Esophagus squamous epithelium (tissue), 5 donors: ENCODE data around the gene ANTXR1. TPM values are rescaled to one million over a fixed set of nuclear protein-coding genes. Genes with fewer than 3 reads are reported as not detected.

Source experiments
- DNase-seq: peaks from one replicate; lab custom pipeline; 2025; lab: John Stamatoyannopoulos, UW
- H3K27ac ChIP-seq, 4 donors: fragments of 200-600 bp; sonication (generic); one replicate each; pipeline ENCODE4 v1.5.1; 2016 to 2019; ENCODE audit warnings: mild to moderate bottlenecking in 1 of 4
- H3K27me3 ChIP-seq, 4 donors: fragments of 200-600 bp; sonication (generic); 1 replicate in 3 of 4; 2 replicates in 1 of 4; pipeline versions ENCODE4 v1.5.1 to v1.6.0; 2017 to 2021; ENCODE audit warnings: antibody characterized with exemption in 1 of 4
- H3K36me3 ChIP-seq, 3 donors: fragments of 200-600 bp; sonication (generic); one replicate each; pipeline ENCODE4 v1.5.1; 2016 to 2019
- H3K4me1 ChIP-seq, 3 donors: fragments of 200-600 bp; sonication (generic); one replicate each; pipeline ENCODE4 v1.5.1; 2017 to 2019
- H3K4me3 ChIP-seq, 4 donors: fragments of 200-600 bp; sonication (generic); 1 replicate in 3 of 4; 2 replicates in 1 of 4; pipeline ENCODE4 v1.5.1; 2016 to 2019; ENCODE audit warnings: mild to moderate bottlenecking in 2 of 4, moderate library complexity in 1 of 4
- H3K9me3 ChIP-seq, 3 donors: fragments of 200-600 bp; sonication (generic); one replicate each; pipeline ENCODE4 v1.5.1; 2016 to 2019
- POLR2A ChIP-seq, 4 donors: fragments of 450-650 bp; IDR thresholded peaks; one replicate each; pipeline ENCODE4 v1.6.1; 2017; ENCODE audit warnings: antibody characterized with exemption in 4 of 4, mild to moderate bottlenecking in 4 of 4, moderate library complexity in 3 of 4
- WGBS, 2 donors: methylation state at CpG; one replicate each; pipeline ENCODE4 v1.1.5; 2018; 5-methylcytosine and 5-hydroxymethylcytosine counted together
- intact Hi-C: fragments of 100-400 bp; cut with DNase I; formaldehyde crosslinking; loops from one replicate; pipeline ENCODE4 v1.15.0; 2022
- total RNA-seq, 4 donors: library from RNA; depleted of rRNA; stranded (reverse); fragments of >200 nt; gene quantifications; one replicate each; pipeline ENCODE4 v1.1.0, GENCODE V29; 2016
- TF ChIP-seq, protein P1 (sequence below), 6 experiments: fragments of 450-650 bp in 4 of 6; fragments of 200-600 bp in 2 of 6; sonication (generic) in 2 of 6; IDR thresholded peaks; one replicate each; pipeline ENCODE4 v1.5.1; 2016 to 2019; ENCODE audit warnings: antibody characterized with exemption in 6 of 6, mild to moderate bottlenecking in 4 of 6, moderate library complexity in 4 of 6
- donor health status: DM: yes; HTN: yes; CAD: no.

Gene ANTXR1
- total RNA-seq, 4 donors from 2014 or later, result 7.8 to 50.9 (median 17.3) TPM

DNA sequence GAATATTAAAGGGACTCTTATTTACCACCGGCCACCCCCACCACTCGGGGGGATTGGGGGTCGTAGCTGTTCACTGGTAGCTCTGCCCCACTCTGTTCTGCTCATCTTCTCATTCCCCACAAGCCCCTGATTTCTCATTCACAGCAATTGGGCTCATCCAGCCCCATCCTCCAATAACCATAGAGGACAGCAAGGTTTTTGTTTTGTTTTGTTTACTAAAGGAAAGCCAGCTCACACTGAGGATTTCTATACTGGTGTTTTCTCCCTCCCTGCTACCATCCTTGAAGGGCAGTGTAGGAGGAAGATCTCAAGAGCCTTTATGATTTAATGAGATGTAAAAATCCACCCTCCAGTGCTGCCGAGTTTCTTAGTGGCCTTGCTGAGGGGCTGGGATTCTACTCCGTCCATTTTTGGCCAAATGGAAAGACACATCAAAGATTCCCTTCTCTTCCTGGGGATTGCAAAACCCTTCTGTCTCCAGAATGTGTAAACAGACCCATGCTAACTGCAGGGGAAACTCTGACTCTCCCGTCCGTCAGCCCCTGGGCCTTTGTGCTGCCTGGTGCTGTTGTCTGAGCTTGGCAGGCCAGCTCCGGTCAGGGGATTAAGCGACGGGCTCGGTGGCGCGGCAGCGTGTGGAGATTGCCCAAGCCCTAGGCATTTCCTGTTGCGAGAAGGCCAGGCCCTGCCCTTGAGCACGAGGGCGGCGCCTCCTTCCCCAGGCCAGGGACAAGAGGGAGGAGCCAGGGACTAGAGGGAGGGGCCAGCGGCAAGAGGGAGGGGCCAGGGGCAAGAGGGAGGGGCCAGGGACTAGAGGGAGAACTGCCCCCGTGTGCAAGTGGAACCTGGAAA is 165.0 kb downstream of the ANTXR1 start:
- H3K9me3 ChIP-seq, result no peaks in the 10 kb centered on the region
- intact Hi-C loops, result no loop called here
- TF ChIP-seq, protein P1, sequence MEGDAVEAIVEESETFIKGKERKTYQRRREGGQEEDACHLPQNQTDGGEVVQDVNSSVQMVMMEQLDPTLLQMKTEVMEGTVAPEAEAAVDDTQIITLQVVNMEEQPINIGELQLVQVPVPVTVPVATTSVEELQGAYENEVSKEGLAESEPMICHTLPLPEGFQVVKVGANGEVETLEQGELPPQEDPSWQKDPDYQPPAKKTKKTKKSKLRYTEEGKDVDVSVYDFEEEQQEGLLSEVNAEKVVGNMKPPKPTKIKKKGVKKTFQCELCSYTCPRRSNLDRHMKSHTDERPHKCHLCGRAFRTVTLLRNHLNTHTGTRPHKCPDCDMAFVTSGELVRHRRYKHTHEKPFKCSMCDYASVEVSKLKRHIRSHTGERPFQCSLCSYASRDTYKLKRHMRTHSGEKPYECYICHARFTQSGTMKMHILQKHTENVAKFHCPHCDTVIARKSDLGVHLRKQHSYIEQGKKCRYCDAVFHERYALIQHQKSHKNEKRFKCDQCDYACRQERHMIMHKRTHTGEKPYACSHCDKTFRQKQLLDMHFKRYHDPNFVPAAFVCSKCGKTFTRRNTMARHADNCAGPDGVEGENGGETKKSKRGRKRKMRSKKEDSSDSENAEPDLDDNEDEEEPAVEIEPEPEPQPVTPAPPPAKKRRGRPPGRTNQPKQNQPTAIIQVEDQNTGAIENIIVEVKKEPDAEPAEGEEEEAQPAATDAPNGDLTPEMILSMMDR (IDR thresholded peaks at IDR 0.05), result no peak
- TF ChIP-seq POLR2A (IDR thresholded peaks at IDR 0.05), result peak in 2 of 4 donors; percentile 24 to 42
- peak overlapping the region in 1 of 4 donors; percentile 29 for H3K4me3 ChIP-seq
- H3K27me3 ChIP-seq, result no peaks in the 10 kb centered on the region
- 28 to 30% methylated on average over 7 to 9 of the region's 20 CpGs for WGBS, 2 donors
- peak; percentile 38 for DNase-seq
- peaks cover 31 to 65% (median 52%) of the 10 kb centered on the region in 3 donors for H3K4me1 ChIP-seq
- peaks cover 0 to 8% (median 0%) of the 10 kb centered on the region in 3 donors for H3K36me3 ChIP-seq
- H3K27ac ChIP-seq, result peak overlapping the region; percentile 78 to 94 (median 84)

DNA sequence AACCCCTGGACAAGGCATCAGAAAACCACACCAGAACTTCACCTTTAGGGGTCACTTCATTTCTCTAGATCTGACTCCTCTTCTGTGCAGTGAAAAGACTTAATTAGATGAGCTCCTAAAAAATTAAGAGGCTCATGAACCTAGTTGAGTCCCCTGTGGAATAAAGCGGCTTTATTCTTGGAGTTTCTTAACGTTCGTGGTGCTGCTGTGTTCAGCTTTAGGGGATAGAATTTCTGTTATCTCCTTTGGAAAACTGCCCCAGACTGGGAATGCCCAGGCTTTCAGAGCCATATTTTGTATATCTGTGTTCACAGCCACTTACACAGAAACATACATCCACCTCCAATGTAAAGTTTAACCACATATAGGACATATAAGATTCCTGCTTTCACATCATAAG is 165.8 kb downstream of the ANTXR1 start:
- Histone ChIP-seq H3K27me3 (no peaks in the 10 kb centered on the region), H3K27ac (peak overlapping the region; percentile 78 to 94 (median 84)), H3K36me3 (peaks cover 0 to 8% (median 0%) of the 10 kb centered on the region in 3 donors), H3K4me3 (no peak overlapping the region), H3K4me1 (peaks cover 31 to 72% (median 55%) of the 10 kb centered on the region in 3 donors), H3K9me3 (no peaks in the 10 kb centered on the region)
- DNase-seq, result no peak
- intact Hi-C loops, result no loop called here
- TF ChIP-seq, protein P1 (IDR thresholded peaks at IDR 0.05), result no peak
- TF ChIP-seq POLR2A (IDR thresholded peaks at IDR 0.05), result no peak
- WGBS, 2 donors, result 71 to 84% methylated on average over 3 of the region's 3 CpGs

DNA sequence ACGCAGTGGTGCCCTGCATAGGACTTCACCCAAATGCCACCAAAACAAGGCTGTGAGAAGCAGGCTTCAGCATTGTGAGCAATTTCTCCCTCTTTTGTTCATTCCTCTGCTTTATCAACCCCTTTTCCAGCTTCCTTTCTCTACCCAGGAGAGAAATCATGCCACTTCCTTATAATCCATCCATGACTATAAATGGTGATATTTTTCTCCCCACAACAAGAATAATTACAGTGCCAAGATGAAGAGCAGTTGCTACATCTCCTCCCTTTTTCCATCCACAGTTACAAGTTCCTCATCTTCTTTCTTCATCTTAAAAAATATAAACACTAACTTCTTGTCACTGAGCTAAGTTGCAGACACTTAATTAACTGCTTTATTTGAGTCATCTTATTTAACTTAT is 167.2 kb downstream of the ANTXR1 start:
- Histone ChIP-seq H3K36me3 (peaks cover 0 to 8% (median 0%) of the 10 kb centered on the region in 3 donors), H3K4me3 (no peak overlapping the region), H3K27ac (peak overlapping the region; percentile 36 to 89 (median 72)), H3K9me3 (no peaks in the 10 kb centered on the region), H3K4me1 (peaks cover 39 to 86% (median 68%) of the 10 kb centered on the region in 3 donors), H3K27me3 (no peaks in the 10 kb centered on the region)
- TF ChIP-seq, protein P1 (IDR thresholded peaks at IDR 0.05), result no peak
- no peak for TF ChIP-seq POLR2A (IDR thresholded peaks at IDR 0.05)
- no peak for DNase-seq
- 89 to 92% methylated on average over 1 of the region's 1 CpG for WGBS, 2 donors
- intact Hi-C loops, result loop anchor here (10.0 kb wide), 1 partner anchor 125 kb away; no protein-coding TSS in a partner anchor

DNA sequence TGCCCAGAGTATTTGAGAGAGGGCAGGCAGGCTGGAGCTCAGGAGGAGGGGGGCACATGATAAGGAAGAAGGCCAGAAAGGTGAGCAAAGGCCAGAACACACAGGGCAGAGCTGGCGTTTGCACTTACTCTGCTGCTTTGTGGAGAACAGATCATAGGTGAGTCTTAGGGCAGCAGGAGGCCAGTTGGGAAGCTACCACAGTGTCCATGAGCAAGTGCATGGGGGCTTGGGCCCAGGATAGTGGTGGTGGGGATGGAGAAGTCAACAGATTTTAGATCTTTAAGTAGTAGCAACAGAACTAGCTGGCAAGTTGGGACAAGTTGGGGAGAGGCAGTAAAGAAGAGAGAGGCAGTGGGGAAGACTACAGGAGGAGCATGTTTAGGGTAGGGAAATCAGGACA is 168.0 kb downstream of the ANTXR1 start:
- intact Hi-C loops, result loop anchor here (10.0 kb wide), 1 partner anchor 124 kb away; no protein-coding TSS in a partner anchor
- no peaks in the 10 kb centered on the region for H3K9me3 ChIP-seq
- TF ChIP-seq, protein P1 (IDR thresholded peaks at IDR 0.05), result no peak
- no peak for TF ChIP-seq POLR2A (IDR thresholded peaks at IDR 0.05)
- DNase-seq, result no peak
- H3K36me3 ChIP-seq, result peaks cover 0 to 8% (median 0%) of the 10 kb centered on the region in 3 donors
- 55 to 61% methylated on average over 1 of the region's 1 CpG for WGBS, 2 donors
- H3K4me1 ChIP-seq, result peaks cover 44 to 87% (median 72%) of the 10 kb centered on the region in 3 donors
- peak overlapping the region; percentile 13 to 89 (median 72) for H3K27ac ChIP-seq
- H3K27me3 ChIP-seq, result no peaks in the 10 kb centered on the region
- no peak overlapping the region for H3K4me3 ChIP-seq
